GM23338 (cell line): Measurements from ENCODE around the gene UBALD2. TPM values are rescaled to one million over a fixed set of nuclear protein-coding genes. Genes with fewer than 3 reads are reported as not detected.
"Not testable (repeated sequence)": the region's sequence is repeated elsewhere in the genome, so short reads cannot be mapped to it uniquely, and the experiment has no call there.

ENCODE experiments used
- ATAC-seq: fragments of 200-7000 bp; cut with Tn5 transposase; 3 replicates; pipeline ENCODE4 v1.9.1; 2020
- DNase-seq: peaks from one replicate; pipeline ENCODE4 v3.0.0-alpha.2; 2015; ENCODE audit warnings: low spot score
- H2AFZ ChIP-seq: fragments of 200-600 bp; sonication (generic); 2 replicates; pipeline ENCODE4 v1.8.0; 2016; ENCODE audit warnings: antibody characterized with exemption, mild to moderate bottlenecking, moderate library complexity
- H3F3A ChIP-seq: fragments of 200-600 bp; sonication (generic); replicated peaks from 2 replicates; pipeline ENCODE4 v1.8.0; 2017; ENCODE audit warnings: antibody characterized with exemption, mixed run types, low read depth
- H3K27ac ChIP-seq: fragments of 200-600 bp; sonication (generic); 2 replicates; pipeline ENCODE4 v1.6.1; 2016; ENCODE audit warnings: low read depth
- H3K27me3 ChIP-seq: fragments of 200-600 bp; sonication (generic); 2 replicates; pipeline ENCODE4 v1.8.0; 2016; ENCODE audit warnings: mild to moderate bottlenecking, mixed run types, moderate library complexity; ENCODE audit not compliant: insufficient read depth
- H3K36me3 ChIP-seq: fragments of 200-600 bp; sonication (generic); 2 replicates; pipeline ENCODE4 v1.8.0; 2016; ENCODE audit warnings: mild to moderate bottlenecking; ENCODE audit not compliant: insufficient read depth
- H3K4me1 ChIP-seq: fragments of 200-600 bp; sonication (generic); 2 replicates; pipeline ENCODE4 v1.8.0; 2016; ENCODE audit warnings: mild to moderate bottlenecking, moderate library complexity; ENCODE audit not compliant: insufficient read depth
- H3K4me2 ChIP-seq: fragments of 200-600 bp; sonication (generic); 2 replicates; pipeline ENCODE4 v1.7.1; 2017; ENCODE audit warnings: mixed run types
- H3K4me3 ChIP-seq: fragments of 200-600 bp; sonication (generic); 2 replicates; pipeline ENCODE4 v1.6.1; 2016; ENCODE audit warnings: mixed run types
- H3K79me2 ChIP-seq: fragments of 200-600 bp; sonication (generic); replicated peaks from 2 replicates; pipeline ENCODE4 v1.8.0; 2017; ENCODE audit warnings: mild to moderate bottlenecking; ENCODE audit not compliant: insufficient read depth
- H3K9me2 ChIP-seq: fragments of 200-600 bp; sonication (generic); 2 replicates; pipeline ENCODE4 v1.8.0; 2017; ENCODE audit not compliant: insufficient read depth
- H4K20me1 ChIP-seq: fragments of 200-600 bp; sonication (generic); replicated peaks from 2 replicates; pipeline ENCODE4 v1.8.0; 2017; ENCODE audit warnings: mild to moderate bottlenecking; ENCODE audit not compliant: insufficient read depth
- H3K27ac Mint-ChIP-seq: 2 replicates; pipeline ENCODE4 v1.8.0; 2020; ENCODE audit warnings: inconsistent platforms, mild to moderate bottlenecking, moderate library complexity, mixed read lengths
- H3K27me3 Mint-ChIP-seq: 3 replicates; pipeline ENCODE4 v1.8.0; 2022; ENCODE audit warnings: low read depth, mild to moderate bottlenecking, moderate library complexity, mixed read lengths, inconsistent platforms; ENCODE audit not compliant: insufficient read depth, poor library complexity
- H3K36me3 Mint-ChIP-seq: 3 replicates; pipeline ENCODE4 v1.8.0; 2021; ENCODE audit warnings: low read depth, mild to moderate bottlenecking, inconsistent platforms, moderate library complexity, mixed read lengths
- H3K4me1 Mint-ChIP-seq: 3 replicates; pipeline ENCODE4 v1.8.0; 2020; ENCODE audit warnings: mild to moderate bottlenecking, inconsistent platforms, mixed read lengths
- H3K4me3 Mint-ChIP-seq: 3 replicates; pipeline ENCODE4 v1.8.0; 2021; ENCODE audit warnings: moderate library complexity, mild to moderate bottlenecking, inconsistent platforms, mixed read lengths
- H3K9me3 Mint-ChIP-seq: 3 replicates; pipeline ENCODE4 v1.8.0; 2020; ENCODE audit warnings: moderate library complexity, mild to moderate bottlenecking, inconsistent platforms, mixed read lengths
- ETS1 ChIP-seq: IDR thresholded peaks from 2 replicates; pipeline ENCODE4 v1.6.1; 2016; ENCODE audit warnings: antibody characterized with exemption
- EZH2 ChIP-seq: fragments of 200-600 bp; sonication (generic); IDR thresholded peaks from one replicate; pipeline ENCODE4 v1.8.0; 2017; ENCODE audit warnings: antibody characterized with exemption, mild to moderate bottlenecking, low read depth; ENCODE audit not compliant: unreplicated experiment
- EZH2phosphoT487 ChIP-seq: fragments of 200-600 bp; sonication (generic); IDR thresholded peaks from one replicate; pipeline ENCODE4 v1.8.1; 2018; ENCODE audit warnings: antibody characterized with exemption; ENCODE audit not compliant: unreplicated experiment
- JUNB ChIP-seq: IDR thresholded peaks from one replicate; pipeline ENCODE4 v1.6.1; 2016; ENCODE audit warnings: antibody characterized with exemption; ENCODE audit not compliant: unreplicated experiment
- NANOG ChIP-seq: IDR thresholded peaks from 2 replicates; pipeline ENCODE4 v1.6.1; 2016; ENCODE audit warnings: antibody characterized with exemption, borderline replicate concordance
- POLR2AphosphoS5 ChIP-seq: IDR thresholded peaks from 2 replicates; pipeline ENCODE4 v1.6.1; 2016; ENCODE audit warnings: antibody characterized with exemption, low read depth
- REST ChIP-seq: IDR thresholded peaks from one replicate; pipeline ENCODE4 v1.6.1; 2018; ENCODE audit warnings: antibody characterized with exemption; ENCODE audit not compliant: unreplicated experiment
- STAT1 ChIP-seq: IDR thresholded peaks from one replicate; pipeline ENCODE4 v1.6.1; 2016; ENCODE audit warnings: antibody characterized with exemption; ENCODE audit not compliant: unreplicated experiment
- ZNF114 ChIP-seq: fragments of 250-450 bp; sonication (Bioruptor Pico); IDR thresholded peaks from 2 replicates; pipeline ENCODE4 v1.5.0; 2020; ENCODE audit warnings: mild to moderate bottlenecking, moderate library complexity
- ZNF331 ChIP-seq: fragments of 250-450 bp; sonication (Bioruptor Pico); IDR thresholded peaks from 2 replicates; pipeline ENCODE4 v1.5.0; 2020; ENCODE audit warnings: low read depth, mild to moderate bottlenecking, moderate library complexity
- polyA plus RNA-seq: library from polyadenylated mRNA; unstranded; fragments of >200 nt; fragmentation: Nextera tagmentation; extraction: Ambion mirVana; gene quantifications from 2 replicates; pipeline ENCODE4 v1.2.1, GENCODE V29; 2016
- total RNA-seq: library from RNA; depleted of rRNA; stranded (reverse); fragments of >200 nt; shearing (Covaris generic); gene quantifications from 2 replicates; pipeline ENCODE4 v1.2.3, GENCODE V29; 2014

UBALD2 gene
- total and polyA plus RNA-seq, 2 experiments from 2014 or later = 2.2 to 3.1 TPM

DNA sequence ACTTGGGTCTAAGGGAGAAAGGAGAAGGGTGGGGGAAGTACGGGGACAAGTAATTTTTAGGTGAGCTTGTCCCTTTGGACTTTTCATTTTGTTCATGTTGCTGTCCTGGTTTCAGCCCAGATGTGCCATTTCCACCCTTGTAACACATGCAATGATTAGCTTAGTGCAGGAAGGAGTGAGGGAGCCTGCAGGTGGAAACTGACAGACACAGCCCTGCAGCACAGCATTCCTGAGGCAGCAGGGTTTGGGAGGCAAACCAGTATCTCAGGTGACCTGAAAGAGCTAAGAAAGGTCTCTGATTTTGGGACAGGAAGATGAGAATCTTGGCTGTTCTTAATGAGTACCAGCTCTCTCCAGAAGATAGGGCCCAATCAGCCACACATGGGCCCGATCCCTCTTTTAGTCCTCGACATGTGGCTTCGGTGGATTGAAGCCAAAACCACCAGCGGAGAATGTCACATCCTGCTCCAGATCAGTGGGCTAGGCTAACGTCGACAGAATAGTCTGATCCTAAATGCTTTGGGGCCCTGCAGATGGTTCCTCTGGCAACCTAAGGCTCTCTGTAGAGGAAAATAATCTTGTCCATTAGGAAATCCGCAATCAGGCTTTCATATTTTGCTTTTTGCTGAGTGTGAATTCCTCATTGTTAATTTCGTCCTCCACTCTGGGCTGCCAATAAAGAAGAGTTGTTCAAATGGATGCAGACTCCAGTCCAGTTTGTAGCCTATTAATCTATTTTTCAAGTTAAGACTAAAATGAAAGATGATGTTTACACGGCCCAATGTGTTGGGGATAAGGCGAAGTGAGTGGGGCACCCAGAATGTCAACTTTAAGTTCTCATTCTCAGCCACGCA lies 21.1 kb upstream of the UBALD2 start:
- no peak overlapping the region for H3K4me3 Mint-ChIP-seq
- Histone ChIP-seq H2AFZ (no peak overlapping the region), H3K4me3 (no peak overlapping the region), H3F3A (0 out of 2 replicates have a peak, but pooled peaks cover 3% of the 10 kb centered on the region), H3K4me1 (peaks cover 6% of the 10 kb centered on the region), H3K79me2 (no peaks in the 10 kb centered on the region), H3K27me3 (peaks cover 38% of the 10 kb centered on the region), H3K9me2 (no peaks in the 10 kb centered on the region), H3K27ac (no peak overlapping the region), H3K4me2 (no peak overlapping the region), H3K36me3 (no peaks in the 10 kb centered on the region), H4K20me1 (no peaks in the 10 kb centered on the region)
- no peaks in the 10 kb centered on the region for H3K36me3 Mint-ChIP-seq
- no peak for TF ChIP-seq EZH2
- TF ChIP-seq STAT1 = no peak
- no peak for TF ChIP-seq EZH2phosphoT487
- no peak for TF ChIP-seq POLR2AphosphoS5
- no peak for TF ChIP-seq NANOG
- TF ChIP-seq JUNB = no peak
- no peak for TF ChIP-seq ETS1
- TF ChIP-seq REST = no peak
- TF ChIP-seq ZNF114 = no peak
- no peak for TF ChIP-seq ZNF331 (CRISPR knock-in tag)
- H3K27ac Mint-ChIP-seq = no peak overlapping the region
- ATAC-seq = no peak
- H3K4me1 Mint-ChIP-seq = peaks cover 18% of the 10 kb centered on the region
- H3K27me3 Mint-ChIP-seq = peaks cover 44% of the 10 kb centered on the region
- no peak for DNase-seq
- no peaks in the 10 kb centered on the region for H3K9me3 Mint-ChIP-seq

- not testable (repeated sequence) for ATAC-seq, H3K4me2 ChIP-seq
Observed at GRCh38 chr17:76244721-76245120, 20.4 kb upstream of the UBALD2 start.

More at GRCh38 chr17:76244721-76245120, 20.4 kb upstream of the UBALD2 start:
- H4K20me1 ChIP-seq, H3K9me2 ChIP-seq, DNase-seq, H3K4me3 ChIP-seq, H3K4me3 Mint-ChIP-seq, H3K4me1 ChIP-seq, H3K36me3 Mint-ChIP-seq, H3K27ac ChIP-seq, H2AFZ ChIP-seq, H3K9me3 Mint-ChIP-seq, H3K79me2 ChIP-seq, H3K36me3 ChIP-seq, H3F3A ChIP-seq, H3K27ac Mint-ChIP-seq: not testable (repeated sequence)
- peaks cover 31% of the 10 kb centered on the region for H3K27me3 ChIP-seq
- H3K4me1 Mint-ChIP-seq = peaks cover 15% of the 10 kb centered on the region
- peaks cover 40% of the 10 kb centered on the region for H3K27me3 Mint-ChIP-seq
